Measurements from ENCODE around the gene NAP1L3.

- TF ChIP-seq CTCF (IDR thresholded peaks at IDR 0.05), result no peak
- TF ChIP-seq POLR2A (IDR thresholded peaks at IDR 0.05), result no peak
- TF ChIP-seq EP300 (IDR thresholded peaks at IDR 0.05), result no peak
- no peak for TF ChIP-seq POLR2AphosphoS5 (IDR thresholded peaks at IDR 0.05)
Measured at GRCh38 chrX:93660575-93660974, 12.8 kb downstream of the NAP1L3 start.
